ENCODE data around the gene RGS7BP. TPM values are rescaled to one million over a fixed set of nuclear protein-coding genes. Genes with fewer than 3 reads are reported as not detected.

Gene RGS7BP
- polyA plus RNA-seq, 3 donors, result 0.20 to 0.79 (median 0.67) TPM

- 14 to 20% (median 18%) methylated on average over 5 of the region's 5 CpGs for WGBS, 3 donors
- no peak overlapping the region for H3K27ac ChIP-seq (ENCODE audit: low read depth, low read length)
Measured at GRCh38 chr5:64612344-64612961, 106.6 kb downstream of the RGS7BP start.

- no peak overlapping the region for H3K27ac ChIP-seq (ENCODE audit: low read depth, low read length)
- 24 to 89% (median 70%) methylated on average over 3 of the region's 3 CpGs for WGBS, 3 donors
Measured at GRCh38 chr5:64615895-64616294, 110.1 kb downstream of the RGS7BP start.

GRCh38 chr5:64619609-64620008 lies 113.8 kb downstream of the RGS7BP start:
- H3K27ac ChIP-seq (ENCODE audit: low read depth, low read length), result no peak overlapping the region
- WGBS, 3 donors, result 83 to 91% (median 89%) methylated on average over 3 of the region's 3 CpGs

GRCh38 chr5:64622991-64623390 lies 117.2 kb downstream of the RGS7BP start:
- no peak overlapping the region for H3K27ac ChIP-seq (ENCODE audit: low read depth, low read length)
- 57 to 82% (median 78%) methylated on average over 2 of the region's 2 CpGs for WGBS, 3 donors

- WGBS, 3 donors, result 63 to 70% (median 65%) methylated on average over 1 of the region's 1 CpG
- H3K27ac ChIP-seq (ENCODE audit: low read depth, low read length), result no peak overlapping the region
Measured at GRCh38 chr5:64625678-64626077, 119.9 kb downstream of the RGS7BP start.

- WGBS, 3 donors, result 76 to 80% (median 80%) methylated on average over 2 of the region's 2 CpGs
- H3K27ac ChIP-seq (ENCODE audit: low read depth, low read length), result no peak overlapping the region
Measured at GRCh38 chr5:64628901-64629300, 123.1 kb downstream of the RGS7BP start.

- WGBS, 3 donors, result 87 to 89% (median 87%) methylated on average over 2 of the region's 2 CpGs
Measured at GRCh38 chr5:64629841-64630240, 124.0 kb downstream of the RGS7BP start.

GRCh38 chr5:64632251-64632650 lies 126.4 kb downstream of the RGS7BP start:
- 28 to 41% (median 30%) methylated on average over 3 of the region's 3 CpGs for WGBS, 3 donors
- no peak overlapping the region for H3K27ac ChIP-seq (ENCODE audit: low read depth, low read length)

More at GRCh38 chr5:64629841-64630240, 124.0 kb downstream of the RGS7BP start:
- H3K27ac ChIP-seq (ENCODE audit: low read depth, low read length), result no peak overlapping the region

- 1 to 2% (median 2%) methylated on average over 1 of the region's 1 CpG for WGBS, 3 donors
- no peak overlapping the region for H3K27ac ChIP-seq (ENCODE audit: low read depth, low read length)
Measured at GRCh38 chr5:64634997-64635686, 129.3 kb downstream of the RGS7BP start.

- 27 to 53% (median 31%) methylated on average over 9 of the region's 9 CpGs for WGBS, 3 donors
- no peak overlapping the region for H3K27ac ChIP-seq (ENCODE audit: low read depth, low read length)
Measured at GRCh38 chr5:64637144-64637543, 131.3 kb downstream of the RGS7BP start.

- H3K27ac ChIP-seq (ENCODE audit: low read depth, low read length), result no peak overlapping the region
- 62 to 64% (median 63%) methylated on average over 10 of the region's 10 CpGs for WGBS, 3 donors
Measured at GRCh38 chr5:64637837-64638443, 132.1 kb downstream of the RGS7BP start.

- H3K27ac ChIP-seq (ENCODE audit: low read depth, low read length), result no peak overlapping the region
Measured at GRCh38 chr5:64644831-64645230, 139.0 kb downstream of the RGS7BP start.

GRCh38 chr5:64646169-64646568 lies 140.4 kb downstream of the RGS7BP start:
- WGBS, 3 donors, result 55 to 72% (median 70%) methylated on average over 3 of the region's 3 CpGs
- no peak overlapping the region for H3K27ac ChIP-seq (ENCODE audit: low read depth, low read length)

- no peak overlapping the region for H3K27ac ChIP-seq (ENCODE audit: low read depth, low read length)
- 70 to 75% (median 72%) methylated on average over 2 of the region's 2 CpGs for WGBS, 3 donors
Measured at GRCh38 chr5:64649512-64649911, 143.7 kb downstream of the RGS7BP start.

- no peak overlapping the region for H3K27ac ChIP-seq (ENCODE audit: low read depth, low read length)
- 48 to 95% (median 91%) methylated on average over 3 of the region's 3 CpGs for WGBS, 3 donors
Measured at GRCh38 chr5:64653766-64654560, 148.1 kb downstream of the RGS7BP start.

GRCh38 chr5:64654561-64654938 lies 148.7 kb downstream of the RGS7BP start:
- WGBS, 3 donors, result 38 to 89% (median 88%) methylated on average over 2 of the region's 2 CpGs
- H3K27ac ChIP-seq (ENCODE audit: low read depth, low read length), result no peak overlapping the region

- no peak overlapping the region for H3K27ac ChIP-seq (ENCODE audit: low read depth, low read length)
- 65 to 88% (median 72%) methylated on average over 1 of the region's 1 CpG for WGBS, 3 donors
Measured at GRCh38 chr5:64655596-64655995, 149.8 kb downstream of the RGS7BP start.

GRCh38 chr5:64659289-64659688 lies 153.5 kb downstream of the RGS7BP start:
- H3K27ac ChIP-seq (ENCODE audit: low read depth, low read length), result no peak overlapping the region
- WGBS, 3 donors, result 78 to 90% (median 82%) methylated on average over 3 of the region's 3 CpGs
